ENCODE results near the gene MOB3B.
"Not testable (repeated sequence)": the region's sequence is repeated elsewhere in the genome, so short reads cannot be mapped to it uniquely, and the experiment has no call there.

Gene MOB3B

DNA sequence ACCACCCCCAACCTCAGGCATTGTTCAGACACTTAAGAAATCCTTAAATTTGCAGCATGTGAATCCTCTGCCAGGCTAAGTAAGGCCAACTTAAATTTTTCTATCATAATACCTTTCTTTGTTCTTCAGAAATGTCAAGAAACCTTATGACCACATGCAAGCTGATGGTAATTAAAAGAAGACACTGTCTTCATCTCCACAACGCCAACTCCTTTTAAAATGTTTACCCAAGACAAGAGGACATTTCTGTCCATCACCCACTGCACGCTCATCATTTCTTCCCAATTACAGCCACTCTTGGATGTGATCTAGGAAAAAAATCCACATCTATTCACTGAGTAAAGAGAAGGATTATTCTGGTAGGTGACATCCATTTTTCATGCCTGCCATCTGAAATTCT lies 11.6 kb downstream of the MOB3B start:
- DNase-seq (ENCODE audit: low read depth): no peak

DNA sequence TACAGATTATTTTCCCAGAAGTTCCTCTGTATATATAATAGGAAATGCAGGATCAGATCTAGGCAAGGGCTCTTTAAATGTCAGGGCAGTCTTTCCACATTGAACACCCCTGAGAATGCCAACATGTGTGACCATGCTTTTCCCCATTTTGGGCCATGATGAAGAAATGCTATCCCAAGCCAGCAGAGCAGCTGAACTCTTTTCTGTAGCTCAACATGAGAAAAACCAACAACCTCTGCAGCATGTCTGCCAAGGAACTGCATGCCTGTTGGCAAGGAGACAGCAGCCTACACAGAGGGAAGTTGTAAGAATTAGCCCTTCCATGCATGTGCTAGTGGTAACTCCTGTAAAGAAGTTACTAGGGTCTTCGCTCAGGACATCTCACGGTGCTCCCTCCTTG lies 15.1 kb downstream of the MOB3B start:
- no peak for DNase-seq (ENCODE audit: low read depth)

DNA sequence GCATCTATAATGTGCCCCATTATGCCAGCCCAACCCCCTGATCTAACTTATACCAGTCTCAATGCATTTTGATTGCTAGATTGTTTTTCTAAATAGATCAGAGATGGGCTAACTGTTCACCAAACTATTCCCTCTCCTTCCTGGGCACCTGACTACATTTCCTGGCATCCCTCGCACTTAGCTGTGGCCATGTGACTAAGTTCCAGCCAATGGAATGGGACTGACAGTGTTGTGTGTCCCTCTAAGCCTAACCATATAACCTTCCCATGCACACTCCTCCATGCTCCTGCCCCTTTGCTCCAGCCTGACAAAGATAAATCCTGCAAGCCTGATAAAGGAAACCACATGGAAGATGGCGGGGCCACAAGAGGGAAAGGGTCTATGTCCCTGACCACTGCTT lies 17.8 kb downstream of the MOB3B start:
- no peak for DNase-seq (ENCODE audit: low read depth)

DNA sequence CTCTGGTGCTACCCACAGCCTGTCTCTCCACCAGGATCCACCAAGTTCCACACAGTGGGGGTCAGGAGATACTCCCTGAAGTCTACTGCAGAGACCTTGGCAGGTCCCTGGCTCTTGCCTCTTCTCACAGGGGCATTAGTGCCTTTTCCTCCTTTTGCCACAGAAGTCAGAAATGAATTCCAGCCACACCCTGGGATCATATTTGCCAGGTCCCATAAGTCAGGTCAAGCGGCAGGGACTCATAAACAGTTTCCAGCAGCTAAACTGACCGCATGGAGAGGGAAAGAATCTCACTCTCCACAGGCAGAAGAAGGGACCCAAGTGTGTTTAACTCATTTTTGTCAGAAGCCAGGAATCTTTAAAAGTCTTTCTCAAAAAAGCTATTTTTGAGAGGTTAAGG lies 18.8 kb downstream of the MOB3B start:
- no peak for DNase-seq (ENCODE audit: low read depth)

DNA sequence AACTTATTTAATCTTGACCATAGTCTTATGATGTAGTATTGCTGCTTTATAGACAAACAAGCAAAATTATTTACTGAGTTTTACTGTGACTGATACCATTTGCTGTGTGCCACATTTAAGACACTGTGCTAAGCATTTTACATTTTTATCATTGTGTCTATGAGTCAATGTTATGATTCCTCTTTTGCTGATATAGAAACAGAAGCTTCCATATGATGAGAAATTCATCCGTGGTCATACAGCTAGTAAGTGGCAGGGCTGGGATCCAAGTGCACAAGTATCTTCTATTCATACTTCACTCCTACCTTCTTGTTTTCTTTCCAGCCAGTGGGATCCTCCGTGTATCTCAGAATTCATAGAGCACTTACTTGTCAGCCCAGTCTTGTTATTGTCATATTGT lies 22.6 kb downstream of the MOB3B start:
- no peak for DNase-seq (ENCODE audit: low read depth)

DNA sequence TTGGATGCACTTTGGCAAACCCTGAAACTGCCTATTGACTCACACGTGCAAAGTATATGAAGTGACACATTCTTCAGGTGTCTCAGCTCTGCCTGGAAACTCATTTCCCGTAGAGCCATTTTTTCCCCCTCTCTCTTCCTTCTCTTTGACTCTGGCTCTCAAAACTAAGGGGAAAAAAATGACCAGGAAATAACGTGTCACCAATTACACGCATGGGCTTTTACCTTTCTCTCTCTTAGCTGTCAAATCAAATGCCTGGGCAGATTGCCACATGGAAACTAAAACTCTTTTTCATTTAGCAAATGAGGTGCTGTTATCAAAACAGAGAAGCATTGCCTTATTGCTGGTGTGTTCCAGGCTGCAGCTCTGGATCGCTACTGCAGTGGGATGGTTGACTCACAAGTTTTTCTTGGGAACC lies 23.9 kb downstream of the MOB3B start:
- no peak for DNase-seq (ENCODE audit: low read depth)

DNA sequence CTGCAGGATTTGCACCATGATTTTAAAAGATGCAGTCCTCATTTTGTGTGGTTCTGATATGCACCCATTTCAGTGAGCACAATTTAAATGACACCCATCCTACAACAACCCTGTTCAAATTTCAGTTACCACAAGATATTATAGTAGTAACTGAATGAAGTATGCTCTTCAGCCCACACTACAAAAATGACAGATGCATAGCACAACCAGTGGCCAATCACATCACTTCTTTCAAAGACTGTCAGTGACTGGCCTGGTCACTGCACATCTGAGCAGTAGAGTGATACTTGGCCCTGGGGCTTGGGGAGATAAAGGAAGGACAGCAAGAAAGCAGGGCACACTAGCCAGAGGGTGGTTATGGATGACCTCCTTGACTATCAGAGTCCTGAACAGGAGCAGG lies 25.4 kb downstream of the MOB3B start:
- no peak for DNase-seq (ENCODE audit: low read depth)

DNA sequence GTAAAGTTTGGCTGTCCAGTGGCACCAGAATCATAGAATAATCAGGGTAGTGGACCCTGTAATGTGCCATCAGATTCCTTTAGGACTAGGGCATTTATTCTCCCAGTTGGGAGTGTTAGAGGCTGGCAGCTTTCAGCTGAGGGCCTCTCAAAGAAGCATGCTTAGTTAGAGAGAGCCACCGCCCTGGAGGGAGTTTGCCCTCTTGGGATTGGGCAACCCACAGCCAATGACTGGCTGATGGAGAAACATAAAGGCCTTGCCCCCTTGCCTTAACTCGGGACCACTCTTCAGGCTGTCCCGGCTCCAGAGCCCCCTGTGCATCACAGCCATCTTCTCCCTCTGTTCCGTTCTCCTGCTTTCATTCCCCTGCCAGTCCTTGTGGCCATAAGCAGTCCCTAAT lies 26.0 kb downstream of the MOB3B start:
- DNase-seq (ENCODE audit: low read depth): no peak

DNA sequence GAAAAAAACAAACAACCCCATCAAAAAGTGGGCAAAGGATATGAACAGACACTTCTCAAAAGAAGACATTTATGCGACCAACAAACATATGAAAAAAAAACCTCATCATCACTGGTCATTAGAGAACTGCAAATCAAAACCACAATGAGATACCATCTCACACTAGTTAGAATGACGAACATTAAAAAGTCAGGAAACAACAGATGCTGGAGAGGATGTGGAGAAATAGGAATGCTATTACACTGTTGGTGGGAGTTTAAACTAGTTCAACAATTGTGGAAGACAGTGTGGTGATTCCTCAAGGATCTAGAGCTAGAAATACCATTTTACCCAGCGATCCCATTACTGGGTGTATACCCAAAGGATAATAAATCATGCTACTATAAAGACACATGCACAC lies 28.7 kb downstream of the MOB3B start:
- not testable (repeated sequence) for DNase-seq (ENCODE audit: low read depth)

DNA sequence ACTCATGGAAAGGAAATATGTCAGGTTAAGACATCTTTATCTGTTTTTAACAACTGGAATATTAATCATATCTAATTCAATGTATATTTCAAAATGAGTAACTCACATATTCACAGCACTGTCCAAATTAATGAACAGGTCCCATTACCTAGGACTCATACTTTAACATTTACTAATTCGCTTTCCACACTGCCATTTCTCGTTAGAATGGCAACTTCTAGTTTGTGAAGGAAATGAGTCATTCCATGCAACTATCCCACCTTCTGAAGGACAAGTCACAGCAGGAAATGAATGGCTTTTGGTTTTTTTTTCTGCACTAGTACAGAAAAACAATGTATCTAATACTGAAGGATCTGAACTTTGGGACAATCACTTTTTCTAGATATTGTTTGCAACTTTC lies 30.2 kb downstream of the MOB3B start:
- DNase-seq (ENCODE audit: low read depth): no peak

DNA sequence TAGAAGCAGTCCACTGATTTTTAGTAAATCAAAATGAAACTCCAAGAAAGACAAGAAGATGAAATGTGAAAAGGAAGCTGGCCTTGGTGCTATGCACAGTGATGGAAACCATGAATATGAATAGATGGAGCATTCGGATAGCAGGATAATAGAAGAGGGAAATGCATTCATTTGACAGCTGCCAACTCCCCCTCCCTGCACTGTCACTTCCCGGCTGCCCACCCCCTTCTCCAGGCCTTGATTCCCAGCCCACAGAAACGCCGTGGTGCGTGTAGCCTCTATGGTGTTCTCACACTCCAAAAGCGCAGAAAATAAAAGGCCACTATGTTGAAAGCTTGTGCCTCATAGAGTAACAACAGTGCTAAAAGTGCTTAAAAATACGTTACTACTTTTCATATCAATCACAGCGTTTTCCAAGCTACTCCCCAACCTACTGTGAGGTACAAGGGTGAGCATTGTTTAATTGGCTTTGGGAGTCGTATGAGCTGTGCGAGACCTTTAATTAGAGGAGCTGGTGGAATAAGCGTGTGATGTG lies 31.7 kb downstream of the MOB3B start:
- no peak for DNase-seq (ENCODE audit: low read depth)

DNA sequence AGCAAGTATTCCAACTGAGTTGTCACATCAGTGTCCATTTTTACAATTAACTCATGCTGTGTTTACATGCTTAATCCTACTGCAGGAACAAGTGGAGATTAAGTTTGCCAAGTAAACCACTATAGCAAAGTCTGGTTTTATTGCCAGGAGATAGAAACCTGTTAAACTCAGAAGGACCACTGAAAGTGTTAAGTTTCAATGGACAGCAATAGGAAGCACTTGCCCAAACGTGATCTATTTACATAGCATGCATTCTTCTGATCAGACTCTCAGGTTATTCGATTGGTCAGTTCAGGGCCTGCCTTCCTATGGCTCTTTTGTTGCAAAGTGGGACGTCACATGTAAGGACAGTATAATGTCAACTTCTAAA lies 33.5 kb downstream of the MOB3B start:
- DNase-seq (ENCODE audit: low read depth): no peak

DNA sequence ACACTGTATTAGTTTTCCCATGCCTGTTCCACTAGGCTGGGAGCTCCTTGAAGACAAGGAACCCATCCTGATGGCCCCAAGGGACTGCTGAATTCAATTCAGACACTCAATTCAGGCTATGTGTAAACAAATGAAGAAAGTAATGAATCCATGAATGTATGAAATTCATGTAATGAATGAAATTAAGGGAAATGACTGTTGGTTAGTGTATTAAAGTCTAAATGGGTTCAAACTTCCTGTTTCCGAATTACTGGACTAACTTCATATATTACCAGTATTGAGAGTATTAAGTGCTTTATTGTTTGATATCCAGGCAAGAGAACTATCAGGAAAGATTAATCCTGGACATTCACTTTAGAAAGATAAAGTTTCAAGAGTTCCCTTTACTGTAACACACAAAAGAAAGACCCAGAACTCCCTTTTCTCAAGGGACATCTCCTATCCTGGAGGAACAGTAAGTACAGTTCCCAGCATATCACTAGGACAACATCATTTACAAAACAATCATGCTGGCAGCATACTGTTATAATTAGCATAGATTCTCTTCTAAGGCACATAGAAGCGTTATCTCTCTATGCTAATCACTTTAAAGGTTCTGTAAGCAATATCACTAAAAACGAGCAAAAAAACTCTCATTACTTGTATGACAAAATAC lies 34.0 kb downstream of the MOB3B start:
- DNase-seq (ENCODE audit: low read depth): no peak

DNA sequence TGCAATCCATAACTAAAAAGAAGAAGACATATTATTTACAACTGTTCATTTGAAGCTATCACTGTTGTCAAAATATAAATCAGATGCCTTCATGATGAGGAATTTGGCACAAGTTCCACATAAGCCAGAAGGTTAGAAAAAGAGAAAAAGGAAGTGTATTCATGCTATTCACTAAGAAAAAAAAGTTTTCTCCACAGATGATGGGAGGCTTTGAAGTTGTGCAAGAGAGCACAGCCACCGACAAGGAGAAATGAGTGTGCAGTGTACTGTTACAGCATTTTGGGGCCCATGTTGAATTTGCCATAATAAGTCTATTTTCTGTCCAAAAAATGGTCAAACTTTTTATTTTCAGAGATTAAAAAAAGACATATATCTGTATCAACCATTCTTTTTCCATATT lies 38.5 kb downstream of the MOB3B start:
- no peak for DNase-seq (ENCODE audit: low read depth)

DNA sequence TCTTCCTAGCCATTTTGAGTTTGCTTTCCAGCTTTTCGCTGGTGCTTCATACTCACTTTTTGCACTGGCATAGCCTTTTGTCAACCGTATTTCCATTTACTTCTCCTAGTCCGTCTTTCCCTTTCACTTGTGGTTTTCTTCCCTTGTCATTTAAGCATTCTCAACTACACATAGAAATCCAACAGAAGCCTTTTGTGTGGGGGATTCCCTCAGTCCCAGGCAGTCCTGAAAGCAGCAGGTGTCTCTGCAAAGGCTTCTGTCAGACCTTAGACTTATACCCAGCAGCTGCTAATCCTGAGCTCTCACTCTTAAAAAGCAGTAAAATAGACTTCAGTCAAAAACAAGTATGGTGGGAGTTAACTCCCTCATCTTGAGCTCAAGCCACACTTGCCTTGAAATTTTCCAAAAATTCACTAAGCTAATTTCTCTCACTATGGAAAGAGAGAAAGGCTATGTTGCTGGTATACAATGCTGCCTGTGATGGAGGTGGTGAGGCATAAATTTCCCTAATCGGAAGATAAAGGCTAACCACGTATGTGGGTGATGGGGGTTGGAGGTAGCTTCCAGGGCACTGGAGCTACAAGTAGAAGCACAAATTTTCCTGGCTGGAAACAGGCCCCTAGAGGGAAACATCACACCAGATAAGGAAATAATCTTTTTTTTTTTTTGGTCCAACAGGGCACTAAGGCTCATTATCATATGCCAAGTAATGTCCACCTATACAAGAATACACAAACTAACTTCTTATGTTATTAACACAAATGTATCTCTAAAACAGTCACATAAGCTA lies 40.3 kb downstream of the MOB3B start:
- DNase-seq (ENCODE audit: low read depth): no peak

DNA sequence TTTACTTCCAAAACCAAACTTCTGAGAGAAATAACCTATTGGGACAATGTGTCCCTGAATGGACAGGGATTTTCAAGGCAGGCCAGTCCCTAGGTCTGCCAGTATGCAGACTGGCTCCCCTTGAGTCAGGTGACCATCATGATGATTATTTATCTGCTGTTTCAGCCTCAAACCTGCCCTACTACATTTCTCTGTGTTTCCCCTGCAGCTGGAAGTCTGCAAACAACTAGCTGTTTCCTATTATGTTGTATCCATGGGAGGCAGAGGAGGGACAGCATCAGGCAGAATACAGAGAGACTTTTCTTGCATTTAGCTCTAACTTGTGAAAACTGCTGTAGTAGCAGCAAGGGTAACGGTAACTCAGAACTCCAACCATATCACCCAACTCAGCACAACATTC lies 41.7 kb downstream of the MOB3B start:
- no peak for DNase-seq (ENCODE audit: low read depth)

DNA sequence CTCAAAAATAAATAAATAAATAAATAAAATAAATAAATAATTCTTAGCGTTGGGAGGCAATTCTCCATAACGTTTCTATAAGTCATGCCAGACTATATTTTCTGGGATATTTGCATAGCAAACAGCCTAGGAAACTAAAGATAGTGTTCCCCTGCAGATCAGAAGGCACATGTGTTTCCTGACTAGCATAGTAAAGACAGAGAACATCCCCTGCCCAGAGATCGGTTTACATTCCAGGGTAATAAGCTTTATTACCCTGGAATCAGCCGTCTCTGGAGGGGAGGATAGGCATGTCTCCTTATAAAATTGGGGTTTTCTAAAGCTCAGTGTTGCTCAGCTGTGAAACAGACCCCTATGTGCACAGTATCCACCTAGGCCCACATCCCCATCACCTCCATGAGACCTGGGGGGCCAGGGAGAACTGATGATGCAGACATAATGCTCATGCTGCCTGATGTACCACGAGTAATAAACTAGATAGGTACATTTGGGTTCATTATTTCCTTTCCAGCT lies 42.4 kb downstream of the MOB3B start:
- no peak for DNase-seq (ENCODE audit: low read depth)

DNA sequence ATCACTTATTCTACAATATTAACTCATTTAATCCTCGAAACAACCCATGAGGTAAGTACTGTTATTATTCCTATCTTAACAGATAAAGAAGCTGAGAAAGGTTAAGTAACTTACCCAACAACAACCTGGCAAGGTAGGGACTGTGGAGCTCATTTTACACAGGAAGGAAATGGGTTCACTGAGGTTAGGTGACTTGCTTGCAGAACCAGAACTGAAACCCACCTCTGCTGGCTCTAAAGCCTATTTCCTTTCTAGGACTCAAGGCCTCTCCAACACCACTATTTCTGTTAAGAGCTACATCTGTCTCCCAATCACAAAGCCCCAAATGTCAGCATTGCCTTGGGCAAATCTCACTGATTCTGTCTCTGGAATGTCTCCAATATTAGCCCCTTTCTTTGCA lies 44.5 kb downstream of the MOB3B start:
- DNase-seq (ENCODE audit: low read depth): no peak

DNA sequence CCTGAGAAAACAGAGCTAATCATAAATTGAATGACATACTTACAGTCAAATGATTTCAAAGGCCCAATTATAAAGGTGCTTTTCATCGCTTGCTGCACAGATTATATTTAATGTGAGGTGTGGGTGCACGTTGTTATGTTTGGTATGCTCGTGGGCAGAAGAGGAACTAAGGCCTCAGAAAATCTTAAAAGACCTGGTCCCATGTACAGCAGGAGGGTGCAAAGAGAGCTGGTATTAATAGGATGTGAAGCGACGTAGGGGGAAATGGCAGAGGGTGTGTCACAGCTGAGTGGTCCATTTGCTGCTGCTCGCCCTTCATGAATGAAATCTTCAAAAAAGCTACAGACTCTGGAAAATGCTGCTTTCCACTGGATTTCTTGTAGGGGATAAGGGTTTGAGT lies 46.0 kb downstream of the MOB3B start:
- no peak for DNase-seq (ENCODE audit: low read depth)

DNA sequence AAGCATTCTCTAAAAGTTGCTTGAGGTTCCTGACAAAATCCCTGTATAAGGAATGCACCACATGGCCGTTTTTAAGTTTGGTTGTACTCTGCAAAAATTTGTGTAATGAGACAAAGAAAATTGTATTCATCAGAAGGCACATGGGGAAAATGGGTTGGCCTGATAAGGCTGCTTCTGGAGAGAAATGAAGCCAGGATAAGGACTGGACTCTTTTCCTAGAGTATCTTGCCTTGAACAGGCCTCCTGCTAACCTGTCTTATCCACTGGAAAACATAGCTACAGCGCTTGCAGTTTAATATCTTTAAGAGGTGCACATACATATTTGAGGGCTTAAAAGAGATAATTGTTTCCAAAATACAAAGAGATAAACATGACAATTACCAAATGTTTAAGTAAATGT lies 46.9 kb downstream of the MOB3B start:
- no peak for DNase-seq (ENCODE audit: low read depth)

DNA sequence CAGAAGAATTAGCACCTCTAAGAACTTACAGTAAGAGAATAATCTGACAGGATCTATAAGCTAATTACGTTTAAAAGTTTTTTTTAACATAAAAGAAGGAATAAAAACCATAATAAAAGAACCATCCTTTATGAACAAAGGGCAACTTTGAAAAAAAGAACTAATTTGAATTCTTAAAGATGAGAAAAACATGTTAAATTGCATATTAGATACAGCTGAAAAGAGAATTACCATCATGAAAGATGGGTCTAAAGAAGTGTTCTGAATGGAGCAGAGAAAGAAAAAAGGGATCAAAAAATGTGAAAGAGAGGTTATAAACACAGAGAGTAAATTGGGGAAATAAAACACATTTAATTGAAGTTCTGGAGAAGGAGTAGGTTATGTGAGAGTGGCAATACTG lies 51.3 kb downstream of the MOB3B start:
- no peak for DNase-seq (ENCODE audit: low read depth)

DNA sequence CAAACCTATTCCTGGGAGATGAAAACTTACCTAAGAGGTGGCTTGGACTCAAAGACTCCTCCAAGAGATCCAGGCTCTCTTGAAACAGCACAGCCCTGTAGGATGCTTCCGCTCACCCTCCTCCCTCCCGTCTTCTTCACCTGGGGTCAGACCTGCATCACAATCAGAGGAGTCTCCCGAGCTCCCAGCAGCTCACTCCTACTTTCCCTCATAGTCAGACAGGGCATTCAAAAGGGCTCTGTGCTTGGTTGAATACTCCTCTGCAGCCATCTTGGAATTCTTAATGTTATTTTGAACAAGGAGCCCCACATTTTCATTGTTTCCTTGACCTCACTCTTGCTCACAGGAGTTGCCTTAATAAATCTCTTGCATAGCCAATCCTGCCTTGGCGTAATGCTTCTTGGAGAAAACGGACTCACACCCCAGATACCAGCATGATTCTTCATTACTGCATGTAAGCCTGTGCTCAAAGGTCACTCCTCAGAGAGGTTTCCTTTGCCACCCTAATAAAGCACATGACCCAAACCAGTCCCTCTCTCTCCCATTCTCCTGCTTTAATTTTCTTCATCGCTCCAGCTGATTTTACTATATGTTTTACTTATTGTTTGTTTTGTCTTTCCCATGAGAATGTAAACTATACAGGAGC lies 52.6 kb downstream of the MOB3B start:
- DNase-seq (ENCODE audit: low read depth): no peak

DNA sequence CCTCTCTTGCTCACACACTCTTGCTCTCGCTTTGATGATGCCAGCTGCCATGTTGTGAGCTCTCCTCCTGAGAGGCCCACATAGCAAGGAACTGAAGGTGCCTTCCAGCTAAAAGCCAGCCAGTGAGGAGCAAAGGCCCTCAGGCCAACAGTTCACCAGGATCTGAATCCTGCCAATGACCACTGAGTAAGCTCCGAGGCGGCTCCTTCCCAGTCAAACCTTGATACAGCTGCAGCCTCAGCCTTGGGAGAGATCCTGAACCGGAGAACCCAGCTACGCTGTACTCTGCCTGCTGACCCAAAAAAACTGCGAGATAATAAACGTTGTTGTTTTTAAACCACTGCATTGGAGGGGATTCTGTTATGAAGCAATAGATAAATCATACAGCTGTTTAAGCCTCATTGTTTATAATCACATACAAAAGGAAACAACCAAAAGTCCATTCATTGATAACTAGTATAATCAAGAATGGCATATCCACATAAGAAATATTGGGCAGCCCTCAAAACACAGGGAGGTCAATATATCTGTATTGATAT lies 54.5 kb downstream of the MOB3B start:
- DNase-seq (ENCODE audit: low read depth): no peak

All from stimulated activated CD8-positive, alpha-beta memory T cell treated with anti-CD3 and anti-CD28 coated beads, Interleukin-12 subunit alpha, Interleukin-12 subunit beta, amount 100 ng/mL, for 4 hours (primary cell).